Esophagus squamous epithelium (tissue), 5 donors: Measurements from ENCODE around the gene RPS6KA3. TPM values are rescaled to one million over a fixed set of nuclear protein-coding genes. Genes with fewer than 3 reads are reported as not detected.

Experiments
- DNase-seq: peaks from one replicate; lab custom pipeline; 2025; lab: John Stamatoyannopoulos, UW
- H3K27ac ChIP-seq, 4 donors: fragments of 200-600 bp; sonication (generic); one replicate each; pipeline ENCODE4 v1.5.1; 2016 to 2019; ENCODE audit warnings: mild to moderate bottlenecking in 1 of 4
- H3K27me3 ChIP-seq, 4 donors: fragments of 200-600 bp; sonication (generic); 1 replicate in 3 of 4; 2 replicates in 1 of 4; pipeline versions ENCODE4 v1.5.1 to v1.6.0; 2017 to 2021; ENCODE audit warnings: antibody characterized with exemption in 1 of 4
- H3K36me3 ChIP-seq, 3 donors: fragments of 200-600 bp; sonication (generic); one replicate each; pipeline ENCODE4 v1.5.1; 2016 to 2019
- H3K4me1 ChIP-seq, 3 donors: fragments of 200-600 bp; sonication (generic); one replicate each; pipeline ENCODE4 v1.5.1; 2017 to 2019
- H3K4me3 ChIP-seq, 4 donors: fragments of 200-600 bp; sonication (generic); 1 replicate in 3 of 4; 2 replicates in 1 of 4; pipeline ENCODE4 v1.5.1; 2016 to 2019; ENCODE audit warnings: mild to moderate bottlenecking in 2 of 4, moderate library complexity in 1 of 4
- H3K9me3 ChIP-seq, 3 donors: fragments of 200-600 bp; sonication (generic); one replicate each; pipeline ENCODE4 v1.5.1; 2016 to 2019
- CTCF ChIP-seq, 6 experiments: fragments of 450-650 bp in 4 of 6; fragments of 200-600 bp in 2 of 6; sonication (generic) in 2 of 6; IDR thresholded peaks; one replicate each; pipeline ENCODE4 v1.5.1; 2016 to 2019; ENCODE audit warnings: antibody characterized with exemption in 6 of 6, mild to moderate bottlenecking in 4 of 6, moderate library complexity in 4 of 6
- POLR2A ChIP-seq, 4 donors: fragments of 450-650 bp; IDR thresholded peaks; one replicate each; pipeline ENCODE4 v1.6.1; 2017; ENCODE audit warnings: antibody characterized with exemption in 4 of 4, mild to moderate bottlenecking in 4 of 4, moderate library complexity in 3 of 4
- WGBS, 2 donors: methylation state at CpG; one replicate each; pipeline ENCODE4 v1.1.5; 2018; 5-methylcytosine and 5-hydroxymethylcytosine counted together
- intact Hi-C: fragments of 100-400 bp; cut with DNase I; formaldehyde crosslinking; loops from one replicate; pipeline ENCODE4 v1.15.0; 2022
- small RNA-seq, 4 donors: library from RNA; depleted of rRNA; stranded (forward); fragments of <200 nt; gene quantifications; one replicate each; pipeline ENCODE3, GENCODE V24; 2016
- total RNA-seq, 4 donors: library from RNA; depleted of rRNA; stranded (reverse); fragments of >200 nt; gene quantifications; one replicate each; pipeline ENCODE4 v1.1.0, GENCODE V29; 2016
- donor health status: DM: yes; HTN: yes; CAD: no.

The RPS6KA3 gene
- total RNA-seq, 4 donors from 2014 or later: 15.8 to 30.9 (median 29.7) TPM

GRCh38 chrX:20101934-20102581, 164.7 kb downstream of the RPS6KA3 start:
- Histone ChIP-seq H3K4me1 (no peaks in the 10 kb centered on the region), H3K4me3 (no peak overlapping the region), H3K27ac (no peak overlapping the region), H3K9me3 (no peaks in the 10 kb centered on the region), H3K27me3 (no peaks in the 10 kb centered on the region), H3K36me3 (no peaks in the 10 kb centered on the region)
- intact Hi-C loops: no loop called here
- WGBS, 2 donors: 81 to 90% methylated on average over 2 of the region's 2 CpGs
- TF ChIP-seq POLR2A (IDR thresholded peaks at IDR 0.05) (no peak), CTCF (IDR thresholded peaks at IDR 0.05) (no peak)
- no peak for DNase-seq

Small RNA genes within 50 kb of the gene (small RNA-seq; reads per million reads assigned to genes)
- gene RF00493: 27.8 to 55.8 (median 42.3) reads per million in 4 donors
- gene RF00494: 0 reads per million in 4 donors

Other genes starting within 250 kb of the RPS6KA3 start
- under 1 TPM in 3 of 4 donors, not detected in 1; 0.09 to 0.75 (median 0.38) TPM for gene MAP7D2, start 150.0 kb downstream of the RPS6KA3 start, total RNA-seq
- 10 to 100 TPM; 34.5 to 50.2 (median 44.6) TPM for gene EIF1AX, start 125.1 kb downstream of the RPS6KA3 start, total RNA-seq